NCI-H748 (cell line): ENCODE measurements around the gene GSTT2B.
"Not testable (repeated sequence)": the region's sequence is repeated elsewhere in the genome, so short reads cannot be mapped to it uniquely, and the experiment has no call there.

Source experiments
- DNase-seq: peaks from one replicate; lab custom pipeline; 2025; ENCODE audit not compliant: unreplicated experiment; lab: John Stamatoyannopoulos, UW

The GSTT2B gene

GRCh38 chr22:23986089-23986488 lies 25.1 kb upstream of the GSTT2B start:
- not testable (repeated sequence) for DNase-seq

DNA sequence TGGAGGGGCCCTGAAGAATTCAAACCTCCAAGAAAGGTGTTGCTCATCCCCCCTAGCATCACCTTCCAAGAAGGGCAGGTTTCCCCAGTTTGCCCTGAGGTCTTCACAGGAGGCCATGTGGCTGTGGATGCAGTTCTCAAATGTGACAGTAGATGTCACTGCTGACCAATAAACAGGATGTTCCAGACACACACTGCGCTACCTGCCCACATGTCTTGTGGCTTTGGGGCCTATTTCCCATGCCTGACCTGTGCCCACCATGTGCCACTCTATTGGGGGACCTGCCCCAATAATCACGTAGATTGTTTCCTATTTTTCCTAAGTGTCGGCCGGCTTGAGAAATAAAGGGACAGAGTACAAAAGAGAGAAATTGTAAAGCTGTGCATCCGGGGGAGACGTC lies 23.4 kb upstream of the GSTT2B start:
- no peak for DNase-seq

GRCh38 chr22:23980567-23980966 lies 19.6 kb upstream of the GSTT2B start:
- DNase-seq, result not testable (repeated sequence)

- not testable (repeated sequence) for DNase-seq
Observed at GRCh38 chr22:23979557-23980240, 18.7 kb upstream of the GSTT2B start, which contains the start of gene GSTT2. Gene GSTT2 (plus strand): TSS chr22:23980134.

DNA sequence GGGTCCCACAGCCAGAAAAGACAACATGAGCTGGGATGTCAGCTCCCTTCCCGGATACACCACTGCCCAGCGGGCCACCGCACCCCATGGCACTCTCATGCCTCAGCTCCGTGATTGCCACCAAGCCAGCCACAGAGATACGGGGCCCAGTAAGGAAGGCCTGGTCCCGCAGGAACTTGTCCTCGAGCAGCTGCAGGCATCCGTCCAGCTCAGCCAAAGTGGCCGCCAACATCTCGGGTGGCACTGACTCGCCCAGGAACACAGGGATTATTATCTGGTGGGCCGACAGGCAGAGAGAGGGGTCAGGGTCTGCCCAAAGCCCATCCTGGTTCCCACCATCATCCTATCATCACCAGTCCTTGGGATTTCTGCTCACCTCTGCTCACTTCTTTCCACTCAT lies 16.3 kb upstream of the GSTT2B start:
- DNase-seq, result not testable (repeated sequence)

GRCh38 chr22:23974836-23975352 lies 13.9 kb upstream of the GSTT2B start:
- DNase-seq, result not testable (repeated sequence)

DNA sequence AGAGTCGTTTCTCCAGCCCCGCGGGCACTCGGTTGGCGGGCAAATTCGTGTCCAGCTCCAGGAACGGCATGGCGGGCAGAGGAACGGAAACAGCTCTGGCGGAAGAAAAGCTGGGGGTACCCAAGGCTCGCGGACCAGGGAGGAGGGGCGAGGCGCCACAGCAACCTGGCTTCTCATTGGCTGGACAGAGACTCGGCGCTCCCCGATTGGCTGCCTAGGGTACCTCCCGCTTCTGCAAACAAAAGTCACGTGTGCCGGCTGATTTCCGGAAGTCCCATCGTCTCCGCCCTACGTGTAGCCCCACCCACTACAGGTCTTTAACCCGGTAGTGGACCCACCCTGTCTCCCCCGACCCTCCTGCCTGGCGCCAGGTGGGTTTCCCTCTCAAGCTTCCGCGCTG lies 13.3 kb upstream of the GSTT2B start, which contains the start of gene DDT:
Gene DDT, minus strand, starts transcription at position 97 of the 400 bp plus-strand sequence. Its CDS starts 27 bp downstream, at position 70.
- not testable (repeated sequence) for DNase-seq

DNA sequence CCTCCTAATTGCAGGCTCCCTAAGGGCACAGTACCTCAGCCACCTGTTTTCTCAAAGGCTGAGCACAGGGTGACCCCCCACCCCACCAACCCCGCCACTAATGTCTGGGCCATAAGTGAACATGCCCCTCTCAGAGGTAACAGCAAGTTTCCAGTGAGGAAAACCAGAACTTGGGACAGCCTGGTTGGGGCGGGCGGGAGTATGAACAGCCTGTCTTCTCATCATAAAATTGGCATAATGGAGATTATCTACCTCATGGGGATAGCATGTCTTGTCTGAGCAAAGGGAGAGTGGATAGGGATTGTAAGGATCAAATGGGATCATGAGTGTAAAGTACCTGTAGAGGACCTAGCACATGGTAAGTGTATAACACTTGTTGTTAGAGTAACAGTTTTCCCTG lies 10.9 kb upstream of the GSTT2B start:
- DNase-seq, result not testable (repeated sequence)

DNA sequence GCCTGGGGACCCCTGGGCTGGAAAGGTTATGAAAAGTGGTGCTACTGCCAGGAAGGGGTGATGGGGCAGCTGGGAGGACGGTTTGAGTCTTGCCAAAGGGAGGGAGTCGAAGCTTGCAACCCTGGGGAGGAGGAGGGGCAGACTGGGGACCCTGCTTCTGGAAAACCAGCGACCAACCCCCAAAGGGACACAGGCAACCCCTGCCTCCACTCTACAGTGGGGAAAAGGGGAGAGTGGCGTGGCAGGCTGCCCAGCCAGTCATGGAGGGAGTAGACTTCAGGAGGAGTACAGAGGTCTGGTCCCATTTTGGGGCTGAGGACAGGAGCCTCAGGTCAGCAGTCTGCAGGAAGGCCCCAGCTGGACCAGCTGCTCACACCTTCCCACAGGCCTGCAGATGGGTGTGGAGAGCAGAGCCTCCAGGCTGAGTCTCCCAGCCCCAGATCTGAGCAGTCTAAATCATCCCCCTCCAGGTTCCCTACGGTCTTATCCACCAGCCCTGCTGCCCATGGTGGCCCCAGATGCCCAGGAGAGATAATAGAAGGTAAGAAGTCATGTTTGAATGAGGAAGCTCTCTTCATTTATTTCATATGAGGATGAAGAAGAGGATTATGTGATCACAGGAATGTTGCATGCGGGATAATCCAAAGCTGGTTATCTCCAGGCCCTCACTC lies 10.0 kb upstream of the GSTT2B start:
- no peak for DNase-seq

- DNase-seq, result no peak
Observed at GRCh38 chr22:23970201-23970641, 9.2 kb upstream of the GSTT2B start.

- DNase-seq, result no peak
Observed at GRCh38 chr22:23969071-23969470, 8.1 kb upstream of the GSTT2B start.

DNA sequence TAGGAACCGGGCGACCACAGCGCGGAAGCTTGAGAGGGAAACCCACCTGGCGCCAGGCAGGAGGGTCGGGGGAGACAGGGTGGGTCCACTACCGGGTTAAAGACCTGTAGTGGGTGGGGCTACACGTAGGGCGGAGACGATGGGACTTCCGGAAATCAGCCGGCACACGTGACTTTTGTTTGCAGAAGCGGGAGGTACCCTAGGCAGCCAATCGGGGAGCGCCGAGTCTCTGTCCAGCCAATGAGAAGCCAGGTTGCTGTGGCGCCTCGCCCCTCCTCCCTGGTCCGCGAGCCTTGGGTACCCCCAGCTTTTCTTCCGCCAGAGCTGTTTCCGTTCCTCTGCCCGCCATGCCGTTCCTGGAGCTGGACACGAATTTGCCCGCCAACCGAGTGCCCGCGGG lies 5.6 kb upstream of the GSTT2B start, which contains the start of gene DDTL:
Gene DDTL, plus strand, starts transcription at position 321 of the 400 bp plus-strand sequence. Its CDS starts 27 bp downstream, at position 348.
- not testable (repeated sequence) for DNase-seq

DNA sequence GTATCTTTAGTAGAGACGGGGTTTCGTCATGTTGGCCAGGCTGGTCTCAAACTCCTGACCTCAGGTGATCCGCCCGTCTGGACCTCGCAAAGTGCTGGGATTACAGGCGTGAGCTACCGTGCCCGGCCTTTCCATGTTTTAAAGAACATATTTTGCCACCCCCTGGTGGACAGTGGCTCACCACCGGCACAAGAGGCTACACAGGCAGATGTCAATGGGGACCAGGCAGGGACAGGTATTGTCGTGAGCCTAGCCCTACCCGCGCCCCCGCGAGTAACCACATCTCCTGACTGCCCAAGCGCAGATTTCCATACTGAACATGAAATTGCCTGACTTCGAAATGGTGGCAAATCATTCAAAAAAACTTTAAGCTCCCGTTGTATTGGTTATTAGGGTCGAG lies 5.1 kb upstream of the GSTT2B start:
- DNase-seq, result not testable (repeated sequence)

- peak; percentile 46 for DNase-seq
Observed at GRCh38 chr22:23956301-23956900, 4.6 kb downstream of the GSTT2B start.

DNA sequence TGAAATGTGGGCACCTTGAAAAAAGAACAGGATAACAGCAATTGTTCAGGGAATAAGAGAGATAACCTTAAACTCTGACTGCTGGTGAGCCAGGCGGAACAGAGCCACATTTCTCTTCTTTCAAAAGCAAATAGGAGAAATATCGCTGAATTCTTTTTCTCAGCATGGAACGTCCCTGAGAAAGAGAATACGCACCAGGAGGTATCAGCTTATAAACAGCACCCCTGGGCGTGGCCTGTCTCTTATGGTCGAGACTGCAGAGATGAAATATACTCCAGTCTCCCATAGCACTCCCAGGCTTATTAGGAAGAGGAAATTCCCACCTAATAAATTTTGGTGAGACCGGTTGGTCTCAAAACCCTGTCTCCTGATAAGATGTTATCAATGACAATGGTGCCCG lies 5.1 kb downstream of the GSTT2B start:
- not testable (repeated sequence) for DNase-seq

- not testable (repeated sequence) for DNase-seq
Observed at GRCh38 chr22:23954991-23955305, 6.0 kb downstream of the GSTT2B start.

- not testable (repeated sequence) for DNase-seq
Observed at GRCh38 chr22:23954193-23954990, 6.6 kb downstream of the GSTT2B start.

DNA sequence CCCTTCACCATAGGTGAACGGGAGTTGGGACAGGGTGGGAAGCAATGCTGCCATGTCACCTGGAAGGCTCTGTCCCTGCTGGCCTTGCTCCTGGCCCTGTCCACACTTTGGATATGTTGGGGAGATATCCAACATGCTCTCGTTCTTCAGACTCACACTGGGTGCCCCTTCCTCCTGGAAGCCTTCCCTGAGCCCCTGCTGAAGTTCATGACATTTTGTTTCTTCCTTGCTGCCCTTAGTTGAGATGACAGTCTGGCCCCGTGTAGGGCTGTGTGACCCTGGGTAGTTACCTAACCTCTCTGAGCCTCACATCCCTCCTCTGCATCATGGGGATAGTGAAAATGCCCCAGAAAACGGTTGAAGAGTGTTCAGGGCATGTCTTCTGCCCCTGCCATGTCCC lies 7.5 kb downstream of the GSTT2B start:
- DNase-seq, result not testable (repeated sequence)

GRCh38 chr22:23952794-23953405 lies 8.1 kb downstream of the GSTT2B start:
- not testable (repeated sequence) for DNase-seq

DNA sequence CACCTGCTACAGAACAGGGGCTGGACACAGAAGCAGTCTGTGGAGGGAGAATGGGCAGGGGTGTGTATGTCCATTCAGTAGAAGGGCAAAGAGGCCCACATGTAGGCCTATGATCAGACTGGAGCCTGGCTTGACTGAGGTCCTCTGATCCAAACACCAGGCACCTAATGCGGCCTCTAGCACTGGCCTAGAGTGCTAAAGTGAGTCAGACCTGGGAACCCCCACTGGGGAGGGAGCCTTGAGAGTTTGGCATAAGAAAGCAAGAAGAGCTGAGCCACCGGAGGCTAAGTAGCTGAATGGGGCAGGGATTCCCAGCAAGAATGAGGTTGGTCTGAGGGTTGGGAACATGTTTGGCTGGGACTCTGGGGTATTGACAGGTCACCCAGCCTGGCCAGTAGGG lies 9.6 kb downstream of the GSTT2B start:
- DNase-seq, result not testable (repeated sequence)
